ENCODE data around the gene CYP4F11.
"Not testable (repeated sequence)": the region's sequence is repeated elsewhere in the genome, so short reads cannot be mapped to it uniquely, and the experiment has no call there.

The CYP4F11 gene

GRCh38 chr19:15934332-15935078 is at the start of gene CYP4F11:
Gene CYP4F11, minus strand, starts transcription at chr19:15934529. Its CDS starts 121 bp downstream, at chr19:15934408.
- no peak for DNase-seq

DNA sequence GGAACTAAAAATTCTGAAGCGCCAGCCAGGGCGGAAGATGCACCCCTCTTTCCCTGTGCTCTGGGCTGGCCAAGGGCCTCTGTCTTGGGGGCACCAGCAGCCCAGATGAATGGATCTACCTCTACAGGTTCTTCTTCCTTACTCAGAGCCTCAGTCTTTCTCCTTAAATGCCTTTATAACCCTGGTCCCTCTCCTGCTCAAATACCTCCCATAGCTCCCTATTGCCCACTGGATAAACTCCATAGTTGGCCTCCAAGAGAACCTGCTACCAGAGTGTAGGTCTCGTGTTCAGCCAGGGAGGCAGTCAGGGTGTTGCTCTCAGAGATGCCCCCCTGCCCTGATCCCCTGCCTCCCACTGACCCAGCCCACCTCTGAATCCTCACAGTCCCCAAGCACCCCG is 45.0 kb upstream of the CYP4F11 start:
- no peak for DNase-seq

DNA sequence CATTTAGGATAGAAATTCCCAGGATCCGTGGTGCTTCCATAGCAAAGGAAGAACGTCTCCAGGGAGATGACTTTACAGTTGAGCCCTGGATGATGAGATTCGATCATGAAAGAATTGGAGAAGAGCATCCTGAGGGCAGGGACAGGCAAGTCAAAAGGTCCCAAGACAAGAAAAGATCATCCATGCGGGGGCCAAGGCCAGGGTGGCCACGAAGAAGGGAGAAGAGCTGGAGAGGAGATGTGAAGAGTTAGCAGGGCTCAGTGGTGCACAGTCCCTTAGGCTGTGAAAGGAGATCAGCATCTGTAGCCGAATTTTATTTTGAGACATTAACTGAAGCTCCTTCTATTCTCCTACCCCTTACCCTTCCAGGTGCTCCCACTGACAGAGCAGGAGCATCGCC is 43.4 kb upstream of the CYP4F11 start:
- DNase-seq, result no peak

GRCh38 chr19:15976836-15977689 is 42.7 kb upstream of the CYP4F11 start:
- DNase-seq, result no peak

DNA sequence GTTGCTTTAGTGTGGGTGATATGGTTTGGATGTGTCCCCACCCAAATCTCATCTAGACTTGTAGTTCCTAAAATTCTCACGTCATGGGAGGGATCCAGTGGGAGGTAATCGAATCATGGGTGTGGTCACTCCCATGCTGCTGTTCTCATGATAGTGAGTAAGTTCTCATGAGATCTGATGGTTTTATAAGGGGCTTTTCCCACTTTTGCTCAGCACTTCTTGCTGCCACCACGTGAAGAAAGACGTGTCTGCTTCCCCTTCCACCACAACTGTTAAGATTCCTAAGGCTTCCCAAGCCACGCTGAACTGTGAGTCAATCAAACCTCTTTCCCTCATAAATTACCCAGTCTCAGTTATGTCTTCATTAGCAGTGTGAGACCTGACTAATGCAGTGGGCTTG is 40.5 kb upstream of the CYP4F11 start:
- no peak for DNase-seq

DNA sequence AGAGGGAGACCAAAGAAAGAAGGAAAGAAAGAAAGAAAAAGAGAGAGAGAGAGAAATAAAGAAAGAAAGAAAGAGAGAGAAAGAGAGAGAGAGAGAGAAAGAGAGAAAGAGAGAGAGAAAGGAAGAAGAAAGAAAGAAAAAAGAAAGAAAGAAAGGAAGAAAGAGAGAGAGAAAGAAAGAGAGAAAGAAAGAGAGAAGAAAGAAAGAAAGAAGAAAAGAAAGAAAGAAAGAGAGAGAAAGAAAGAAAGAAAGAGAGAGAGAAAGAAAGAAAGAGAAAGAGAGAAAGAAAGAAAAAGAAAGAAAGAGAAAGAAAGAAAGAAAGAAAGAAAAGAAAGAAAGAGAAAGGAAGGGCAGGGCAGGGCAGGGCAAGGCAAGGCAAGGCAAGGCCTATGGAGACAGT is 37.7 kb upstream of the CYP4F11 start:
- DNase-seq, result not testable (repeated sequence)

DNA sequence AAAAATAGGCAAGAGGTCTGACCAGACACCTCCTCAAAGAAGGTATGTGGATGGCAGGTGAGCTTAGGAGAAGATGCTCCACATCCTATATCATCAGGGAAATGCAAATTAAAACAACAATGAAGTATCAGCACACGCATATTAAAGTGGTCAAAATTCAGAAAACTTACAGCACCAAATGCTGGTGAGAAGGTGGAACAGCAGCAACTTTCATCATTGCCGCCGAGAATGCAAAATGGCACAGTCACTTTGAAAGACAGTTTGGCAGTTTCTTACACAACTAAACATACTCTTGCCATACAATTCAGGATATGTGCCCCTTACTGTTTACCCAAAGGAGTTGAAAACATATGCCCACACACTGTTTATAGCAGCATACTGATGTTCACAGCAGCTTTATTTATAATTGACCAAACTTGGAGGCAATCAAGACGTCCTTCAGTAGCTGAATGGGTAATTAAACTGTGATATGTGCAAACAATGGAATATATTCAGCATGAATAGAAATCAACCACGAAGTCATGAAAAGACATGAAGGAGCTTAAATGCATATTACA is 37.0 kb upstream of the CYP4F11 start:
- DNase-seq, result no peak

DNA sequence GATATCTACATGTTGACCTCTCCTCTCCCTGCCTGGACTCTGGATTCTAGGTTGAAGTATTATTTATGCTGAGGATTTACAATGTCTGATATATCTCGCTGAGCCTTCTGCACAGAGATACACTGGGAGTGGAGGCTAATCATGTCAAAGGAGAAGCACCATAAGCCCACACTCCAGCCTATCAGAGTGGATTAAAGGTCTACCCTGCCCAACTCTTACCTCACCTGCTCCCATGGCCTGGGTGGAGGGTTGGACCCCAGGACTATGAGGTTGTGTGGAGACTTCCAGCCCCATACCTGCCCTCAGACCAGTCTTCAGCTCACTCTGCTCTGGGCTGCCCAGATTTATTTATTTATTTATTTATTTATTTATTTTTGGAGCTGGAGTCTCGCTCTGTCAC is 29.9 kb upstream of the CYP4F11 start:
- no peak for DNase-seq

- no peak for DNase-seq
These were observed 28.0 kb upstream of the CYP4F11 start for GRCh38 chr19:15962319-15962718.

GRCh38 chr19:15954820-15955219 is 20.5 kb upstream of the CYP4F11 start:
- DNase-seq, result no peak

DNA sequence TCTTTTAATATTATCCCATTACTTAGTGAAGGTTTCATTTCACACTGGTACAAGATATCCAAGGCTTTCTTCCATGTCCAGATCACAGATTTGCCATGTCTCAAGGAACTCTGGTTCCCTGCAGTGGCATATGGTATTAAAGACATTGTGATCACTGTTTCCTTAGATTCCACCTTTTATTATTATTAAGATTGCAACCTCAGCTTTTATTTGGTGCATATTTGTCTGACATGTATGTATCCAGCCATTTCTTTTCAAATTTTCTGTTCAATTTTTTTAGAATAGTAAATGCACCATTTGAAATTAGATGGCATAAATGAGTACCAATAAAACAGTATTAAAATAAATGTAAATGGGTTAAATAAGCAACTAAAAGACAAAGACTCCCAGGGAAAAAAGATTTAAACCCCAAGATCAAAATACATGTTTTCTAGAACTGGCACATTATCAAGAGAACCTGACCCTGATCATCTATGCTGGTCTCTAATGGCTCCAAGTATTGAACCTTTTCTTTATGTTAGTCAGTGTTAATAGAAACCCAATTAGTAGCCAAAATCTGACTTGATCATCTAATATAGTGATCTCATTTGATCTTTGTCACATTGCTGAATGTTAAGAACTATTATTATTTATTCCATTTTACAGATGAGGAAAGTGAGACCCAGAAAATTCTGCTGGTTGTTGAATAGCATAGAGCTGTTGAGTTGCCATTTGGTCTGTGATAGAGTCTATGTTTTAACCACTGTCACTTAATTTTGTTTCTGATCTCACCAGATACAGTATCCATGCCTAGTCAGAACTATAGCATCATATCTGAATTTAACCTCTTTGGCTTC is 14.1 kb upstream of the CYP4F11 start, which contains the start of gene OR10H4:
Gene OR10H4, plus strand, starts transcription at position 786 of the 836 bp plus-strand sequence. Its CDS starts 0 bp downstream, at position 786.
- DNase-seq, result no peak

GRCh38 chr19:15945301-15945700 is 11.0 kb upstream of the CYP4F11 start:
- no peak for DNase-seq

GRCh38 chr19:15944401-15944800 is 10.1 kb upstream of the CYP4F11 start:
- DNase-seq, result no peak

DNA sequence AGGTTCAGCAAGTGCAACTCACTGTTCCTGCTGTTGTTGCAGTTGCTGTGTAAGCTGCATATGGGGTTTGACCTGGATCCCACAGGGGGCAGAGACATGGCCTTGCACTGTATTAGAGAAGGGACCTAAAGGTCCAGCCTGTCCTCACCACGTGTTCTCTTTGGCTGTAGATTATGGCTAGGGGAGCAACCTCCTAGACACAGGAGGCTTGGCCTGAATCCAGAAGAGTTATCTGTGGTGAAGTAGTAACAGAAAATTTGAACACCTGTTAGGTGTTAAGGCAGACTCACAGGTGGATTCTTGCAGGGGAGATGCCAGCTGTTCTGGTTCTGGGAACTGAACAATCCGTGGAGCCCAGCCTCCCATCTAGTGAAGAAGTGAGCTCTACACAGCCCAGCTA is 3.4 kb upstream of the CYP4F11 start:
- DNase-seq, result no peak

DNA sequence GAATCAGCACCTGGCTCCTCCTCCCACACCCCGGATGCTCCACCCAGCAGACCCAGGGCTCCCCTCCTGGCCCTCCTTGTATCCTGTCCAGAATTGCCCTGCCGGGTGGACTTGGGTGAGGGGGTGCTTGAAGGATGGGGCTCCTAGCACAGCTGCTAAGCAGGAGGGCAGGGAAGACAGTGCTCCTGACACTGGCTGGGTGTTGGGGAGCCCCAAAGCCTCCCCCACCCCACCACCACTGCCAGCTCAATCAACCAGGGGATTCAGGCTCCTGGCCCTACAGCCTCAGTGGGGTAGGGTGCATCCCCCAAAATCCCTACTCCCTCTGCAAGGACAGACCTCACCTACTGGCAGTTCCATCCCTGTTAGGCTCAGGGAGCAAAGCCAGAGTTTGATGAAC is 2.6 kb upstream of the CYP4F11 start:
- no peak for DNase-seq

DNA sequence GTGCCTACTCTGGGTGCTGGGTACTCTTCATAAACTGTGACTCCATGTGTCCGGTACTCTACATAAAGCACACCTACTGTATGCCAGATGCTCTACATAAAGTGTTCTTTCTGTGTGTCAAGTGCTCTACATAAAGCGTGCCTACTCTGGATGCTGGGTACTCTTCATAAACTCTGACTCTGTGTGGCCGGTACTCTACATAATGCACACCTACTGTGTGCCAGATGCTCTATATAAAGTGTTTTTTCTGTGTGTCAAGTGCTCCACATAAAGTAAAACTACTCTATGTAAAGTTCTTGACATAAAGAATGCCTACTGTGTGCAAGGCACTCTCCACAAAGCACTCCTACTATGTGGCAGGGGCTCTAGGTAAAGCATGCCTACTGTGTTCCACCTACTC is 1.8 kb upstream of the CYP4F11 start:
- no peak for DNase-seq

- no peak for DNase-seq
These were observed 906 bp upstream of the CYP4F11 start for GRCh38 chr19:15935167-15935702.

DNA sequence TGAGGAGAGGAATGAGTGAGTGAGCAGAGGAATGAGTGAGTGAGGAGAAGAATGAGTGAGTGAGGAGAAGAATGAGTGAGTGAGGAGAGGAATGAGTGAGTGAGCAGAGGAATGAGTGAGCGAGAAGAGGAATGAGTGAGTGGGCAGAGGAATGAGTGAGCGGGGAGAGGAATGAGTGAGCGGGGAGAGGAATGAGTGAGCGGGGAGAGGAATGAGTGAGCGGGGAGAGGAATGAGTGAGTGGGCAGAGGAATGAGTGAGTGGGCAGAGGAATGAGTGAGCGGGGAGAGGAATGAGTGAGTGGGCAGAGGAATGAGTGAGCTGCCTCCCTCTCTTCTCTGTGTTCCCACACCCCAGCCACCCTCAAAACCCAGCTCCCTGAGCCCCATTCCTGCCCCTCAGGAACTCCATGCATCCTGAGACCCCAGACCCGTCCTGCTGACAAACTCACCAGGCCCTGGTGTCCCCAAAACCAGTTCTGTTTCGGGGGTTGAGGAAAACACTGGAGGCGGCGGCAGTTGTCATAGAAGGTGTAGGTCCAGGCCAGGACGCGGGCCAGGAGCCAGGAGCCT is 483 bp downstream of the CYP4F11 start:
- DNase-seq, result not testable (repeated sequence)

GRCh38 chr19:15928321-15928720 is 6.0 kb downstream of the CYP4F11 start:
- no peak for DNase-seq

DNA sequence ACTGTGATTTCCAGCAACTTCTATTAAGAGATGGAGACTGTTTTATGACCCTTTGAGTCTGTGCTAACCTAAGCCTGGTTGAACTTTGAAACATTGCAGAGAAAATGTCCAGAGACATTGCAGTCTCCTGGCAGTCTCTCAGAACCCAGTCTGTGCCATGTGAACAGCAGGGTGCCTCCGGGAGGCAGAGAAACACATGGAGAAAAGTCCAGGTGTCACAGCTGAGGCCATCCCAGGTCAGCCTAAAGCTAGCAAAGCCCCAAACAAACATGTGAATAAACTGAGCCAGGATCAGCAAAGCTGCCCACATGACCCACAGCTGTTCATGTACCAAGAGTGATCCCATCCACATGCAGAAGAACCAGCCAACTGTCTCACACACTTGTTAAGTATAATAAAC is 7.8 kb downstream of the CYP4F11 start:
- DNase-seq, result no peak

GRCh38 chr19:15923702-15924101 is 10.6 kb downstream of the CYP4F11 start:
- no peak for DNase-seq

- DNase-seq, result no peak
These were observed 12.3 kb downstream of the CYP4F11 start for GRCh38 chr19:15922021-15922420.
